Endodermal cell (in vitro differentiated cells): ENCODE data around the gene DUOX1. TPM values are rescaled to one million over a fixed set of nuclear protein-coding genes. Genes with fewer than 3 reads are reported as not detected.
A peak's percentile ranks its signal among the peaks of the same experiment; 100 is the strongest.

ENCODE experiments used
- DNase-seq: peaks from one replicate; pipeline ENCODE4 v3.0.0-alpha.2; 2017
- H3K27ac ChIP-seq: 2 replicates; pipeline ENCODE4 v1.5.1; 2013; ENCODE audit warnings: mild to moderate bottlenecking, low read depth, low read length, moderate library complexity
- H3K27me3 ChIP-seq: 2 replicates; pipeline ENCODE4 v1.6.1; 2013; ENCODE audit warnings: mild to moderate bottlenecking, low read length, moderate library complexity; ENCODE audit not compliant: insufficient read depth, control insufficient read depth, poor library complexity, severe bottlenecking
- H3K36me3 ChIP-seq: 2 replicates; pipeline ENCODE4 v1.7.0; 2013; ENCODE audit warnings: mild to moderate bottlenecking, low read length, moderate library complexity; ENCODE audit not compliant: control insufficient read depth, insufficient read depth
- H3K4me1 ChIP-seq: one replicate; pipeline ENCODE4 v1.7.0; 2013; ENCODE audit warnings: low read length; ENCODE audit not compliant: control insufficient read depth, insufficient read depth
- H3K4me3 ChIP-seq: 2 replicates; pipeline ENCODE4 v1.5.1; 2013; ENCODE audit warnings: mild to moderate bottlenecking, low read length, moderate library complexity
- H3K9ac ChIP-seq: 2 replicates; pipeline ENCODE4 v1.6.1; 2013; ENCODE audit warnings: mild to moderate bottlenecking, low read length, moderate library complexity; ENCODE audit not compliant: poor library complexity, severe bottlenecking; ENCODE audit errors: extremely low read depth
- H3K9me3 ChIP-seq: 2 replicates; pipeline ENCODE4 v1.6.1; 2013; ENCODE audit warnings: mild to moderate bottlenecking, low read length, moderate library complexity; ENCODE audit not compliant: control insufficient read depth
- H3K27ac Mint-ChIP-seq: 2 replicates; pipeline ENCODE4 v1.8.0; 2020; ENCODE audit warnings: mixed read lengths
- H3K27me3 Mint-ChIP-seq: 2 replicates; pipeline ENCODE4 v1.8.0; 2021; ENCODE audit warnings: mild to moderate bottlenecking, mixed read lengths; ENCODE audit not compliant: insufficient read depth
- H3K36me3 Mint-ChIP-seq: 2 replicates; pipeline ENCODE4 v1.8.0; 2020; ENCODE audit warnings: low read depth, mixed read lengths
- H3K4me1 Mint-ChIP-seq: 2 replicates; pipeline ENCODE4 v1.8.0; 2020; ENCODE audit warnings: mixed read lengths
- H3K4me3 Mint-ChIP-seq: 2 replicates; pipeline ENCODE4 v1.8.0; 2020; ENCODE audit warnings: mild to moderate bottlenecking, moderate library complexity, mixed read lengths
- H3K9me3 Mint-ChIP-seq: 2 replicates; pipeline ENCODE4 v1.8.0; 2020; ENCODE audit warnings: mild to moderate bottlenecking, mixed read lengths
- WGBS, 2 experiments: methylation state at CpG; one replicate each; pipeline versions ENCODE4 v1.1.5 to v1.1.7; 2013; ENCODE audit warnings: missing lambda C conversion rate in 2 of 2, mixed read lengths in 1 of 2; ENCODE audit not compliant: insufficient coverage in 1 of 2, insufficient read length in 1 of 2; 5-methylcytosine and 5-hydroxymethylcytosine counted together
- total RNA-seq, 2 donors: library from RNA; stranded (reverse); fragmentation: NEBNext Ultra II Directional in 1 of 2; extraction: Animal tissue kit (Norgen Biotek cat#: 25700) in 1 of 2; gene quantifications; 2 replicates in 1 of 2; 3 replicates in 1 of 2; pipeline ENCODE4 v1.2.1, GENCODE V29; 2021
- TF ChIP-seq, protein P1 (sequence below): fragments of 200-600 bp; sonication (generic); conservative IDR thresholded peaks from 2 replicates; pipeline ENCODE4 v1.5.0; 2021; ENCODE audit warnings: antibody characterized with exemption, mild to moderate bottlenecking

Gene DUOX1
- total RNA-seq, 2 donors from 2014 or later: 1.2 to 1.9 TPM

DNA sequence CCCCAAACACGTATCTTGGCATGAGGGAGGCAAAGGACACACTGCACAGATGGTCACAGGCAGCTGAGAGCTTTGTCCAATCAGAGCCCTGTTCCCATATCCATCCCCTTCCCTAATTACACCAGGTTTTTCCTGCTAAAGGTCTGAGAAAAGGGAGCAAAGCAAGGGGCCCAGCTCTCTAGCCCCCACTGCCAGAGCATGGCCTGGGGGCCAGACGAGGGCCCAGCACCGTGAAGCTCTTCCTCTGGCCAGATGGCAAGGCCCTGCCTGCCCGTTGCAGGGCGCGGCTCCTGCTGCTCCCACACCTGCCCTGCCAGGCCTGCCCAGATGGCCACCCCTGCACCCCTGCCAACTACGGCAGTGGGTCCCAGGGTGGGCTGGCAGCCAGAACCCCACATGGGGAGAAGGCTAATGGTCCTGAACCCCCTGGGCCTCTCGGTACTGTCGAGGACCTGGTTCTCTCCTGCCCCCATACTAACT, 54.8 kb downstream of the DUOX1 start:
- Histone ChIP-seq H3K4me1 (peaks cover 10% of the 10 kb centered on the region), H3K27ac (no peak overlapping the region), H3K9me3 (no peaks in the 10 kb centered on the region), H3K4me3 (no peak overlapping the region), H3K9ac (no peak overlapping the region), H3K27me3 (peaks cover 16% of the 10 kb centered on the region), H3K36me3 (no peaks in the 10 kb centered on the region)
- peaks cover 47% of the 10 kb centered on the region for H3K4me1 Mint-ChIP-seq
- no peaks in the 10 kb centered on the region for H3K9me3 Mint-ChIP-seq
- H3K27me3 Mint-ChIP-seq: peaks cover 17% of the 10 kb centered on the region
- H3K36me3 Mint-ChIP-seq: peaks cover 18% of the 10 kb centered on the region
- DNase-seq: no peak
- TF ChIP-seq, protein P1, sequence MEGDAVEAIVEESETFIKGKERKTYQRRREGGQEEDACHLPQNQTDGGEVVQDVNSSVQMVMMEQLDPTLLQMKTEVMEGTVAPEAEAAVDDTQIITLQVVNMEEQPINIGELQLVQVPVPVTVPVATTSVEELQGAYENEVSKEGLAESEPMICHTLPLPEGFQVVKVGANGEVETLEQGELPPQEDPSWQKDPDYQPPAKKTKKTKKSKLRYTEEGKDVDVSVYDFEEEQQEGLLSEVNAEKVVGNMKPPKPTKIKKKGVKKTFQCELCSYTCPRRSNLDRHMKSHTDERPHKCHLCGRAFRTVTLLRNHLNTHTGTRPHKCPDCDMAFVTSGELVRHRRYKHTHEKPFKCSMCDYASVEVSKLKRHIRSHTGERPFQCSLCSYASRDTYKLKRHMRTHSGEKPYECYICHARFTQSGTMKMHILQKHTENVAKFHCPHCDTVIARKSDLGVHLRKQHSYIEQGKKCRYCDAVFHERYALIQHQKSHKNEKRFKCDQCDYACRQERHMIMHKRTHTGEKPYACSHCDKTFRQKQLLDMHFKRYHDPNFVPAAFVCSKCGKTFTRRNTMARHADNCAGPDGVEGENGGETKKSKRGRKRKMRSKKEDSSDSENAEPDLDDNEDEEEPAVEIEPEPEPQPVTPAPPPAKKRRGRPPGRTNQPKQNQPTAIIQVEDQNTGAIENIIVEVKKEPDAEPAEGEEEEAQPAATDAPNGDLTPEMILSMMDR: no peak
- 91% methylated on average over 4 to 9 of the region's 9 CpGs for WGBS, 2 experiments
- no peak overlapping the region for H3K4me3 Mint-ChIP-seq
- no peak overlapping the region for H3K27ac Mint-ChIP-seq

DNA sequence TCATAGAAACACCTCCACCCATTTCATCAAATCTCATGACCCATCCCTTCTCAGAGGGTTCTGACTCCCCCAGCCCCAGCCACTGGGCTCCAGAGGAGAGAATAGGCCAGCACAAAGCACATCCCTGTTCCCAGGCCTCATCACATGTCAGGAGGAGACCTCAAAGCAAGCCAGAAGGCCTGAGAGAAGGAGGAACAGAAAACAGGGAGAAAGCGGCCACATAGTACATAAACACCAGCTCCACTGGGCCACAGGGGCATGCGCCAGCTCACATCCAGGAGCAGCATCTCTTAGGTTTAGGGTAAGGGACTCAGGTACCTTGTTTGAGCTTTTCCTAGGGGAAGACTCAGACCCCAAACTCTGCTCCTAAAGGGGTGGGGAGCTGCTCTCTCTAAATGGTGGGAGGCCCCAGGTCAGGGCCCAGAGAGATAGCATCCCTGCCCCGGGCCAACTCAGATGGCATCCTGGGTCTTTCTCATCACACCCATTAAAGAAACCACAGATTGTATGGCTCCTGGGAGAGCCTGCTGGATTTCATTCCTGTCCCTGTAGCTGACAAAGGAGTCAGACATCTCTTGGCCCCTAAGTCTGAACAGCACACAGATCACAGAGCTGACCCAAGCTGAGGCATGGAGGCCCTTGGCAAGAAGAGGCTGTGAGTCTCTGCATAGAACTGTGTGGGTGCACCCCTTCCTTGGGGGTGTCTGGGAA, 55.4 kb downstream of the DUOX1 start:
- H3K36me3 Mint-ChIP-seq: peaks cover 14% of the 10 kb centered on the region
- H3K36me3 ChIP-seq: no peaks in the 10 kb centered on the region
- peaks cover 22% of the 10 kb centered on the region for H3K27me3 ChIP-seq
- H3K9me3 ChIP-seq: no peaks in the 10 kb centered on the region
- WGBS, 2 experiments: 94% methylated on average over 3 of the region's 3 CpGs; no CpG with 5 or more reads in 1 of the 2 experiments
- peak overlapping the region; percentile 92 for H3K4me3 Mint-ChIP-seq
- H3K9ac ChIP-seq: no peak overlapping the region
- no peak for DNase-seq
- no peak overlapping the region for H3K27ac Mint-ChIP-seq
- no peaks in the 10 kb centered on the region for H3K9me3 Mint-ChIP-seq
- peaks cover 45% of the 10 kb centered on the region for H3K4me1 Mint-ChIP-seq
- H3K27ac ChIP-seq: no peak overlapping the region
- H3K27me3 Mint-ChIP-seq: peaks cover 24% of the 10 kb centered on the region
- peaks cover 10% of the 10 kb centered on the region for H3K4me1 ChIP-seq
- no peak overlapping the region for H3K4me3 ChIP-seq
- TF ChIP-seq, protein P1: no peak

DNA sequence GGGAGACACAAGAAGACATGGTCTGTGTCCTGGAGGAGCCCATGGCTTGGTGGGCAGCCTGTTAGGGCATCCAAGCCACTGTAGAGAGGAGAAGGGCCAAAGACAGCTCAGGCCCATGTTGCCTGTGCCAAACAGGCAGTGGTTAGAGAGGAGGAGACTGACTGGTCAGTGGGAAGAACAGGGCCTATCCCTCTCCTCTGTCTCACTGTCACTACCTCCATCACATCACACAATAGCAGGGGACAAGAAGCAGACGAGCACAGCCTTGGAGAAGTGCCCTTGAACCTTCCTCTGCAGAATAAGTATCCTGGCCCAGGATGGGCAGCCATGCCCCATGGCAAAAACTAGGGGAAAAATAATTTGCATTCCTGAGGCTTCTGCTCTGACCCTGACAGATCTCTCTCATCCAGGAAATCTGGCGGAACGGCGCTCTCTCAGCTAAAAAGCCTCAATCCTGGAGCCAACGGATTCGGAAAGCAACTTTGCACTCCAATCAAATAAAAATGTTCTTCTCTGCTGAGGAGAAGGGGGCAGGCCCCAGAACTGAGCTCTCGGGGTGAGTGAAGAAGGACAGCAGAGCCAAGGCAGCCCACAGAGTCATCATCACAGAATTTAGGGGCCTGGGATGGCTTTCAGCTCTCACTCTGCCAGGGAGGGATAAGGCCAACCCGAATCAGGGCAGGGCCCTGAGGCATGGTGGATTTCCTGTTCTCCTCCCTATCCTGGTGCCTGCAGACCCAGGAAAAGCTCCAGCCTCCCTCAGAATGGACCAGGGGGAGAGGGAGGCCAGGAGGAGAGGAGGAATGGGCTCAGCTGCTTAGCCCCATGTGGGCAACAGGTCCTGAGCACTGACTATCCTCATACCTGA, 56.3 kb downstream of the DUOX1 start:
- peaks cover 7% of the 10 kb centered on the region for H3K36me3 Mint-ChIP-seq
- H3K36me3 ChIP-seq: no peaks in the 10 kb centered on the region
- no peaks in the 10 kb centered on the region for H3K9me3 Mint-ChIP-seq
- TF ChIP-seq, protein P1: no peak
- WGBS, 2 experiments: 85 to 100% methylated on average over 2 to 8 of the region's 8 CpGs
- peaks cover 30% of the 10 kb centered on the region for H3K27me3 Mint-ChIP-seq
- no peaks in the 10 kb centered on the region for H3K9me3 ChIP-seq
- H3K27ac ChIP-seq: no peak overlapping the region
- no peak overlapping the region for H3K9ac ChIP-seq
- H3K27me3 ChIP-seq: peaks cover 25% of the 10 kb centered on the region
- H3K4me3 ChIP-seq: peak overlapping the region; percentile 78
- DNase-seq: no peak
- peaks cover 10% of the 10 kb centered on the region for H3K4me1 ChIP-seq
- no peak overlapping the region for H3K27ac Mint-ChIP-seq
- peaks cover 45% of the 10 kb centered on the region for H3K4me1 Mint-ChIP-seq
- H3K4me3 Mint-ChIP-seq: peak overlapping the region; percentile 92
